Pancreas (tissue), 10 donors: Measurements from ENCODE around the gene SLC15A2. TPM values are rescaled to one million over a fixed set of nuclear protein-coding genes. Genes with fewer than 3 reads are reported as not detected.
A peak's percentile ranks its signal among the peaks of the same experiment; 100 is the strongest.
"Not testable (repeated sequence)": the region's sequence is repeated elsewhere in the genome, so short reads cannot be mapped to it uniquely, and the experiment has no call there.

Experiments
- ATAC-seq, 4 donors: fragments of 200-7000 bp; cut with Tn5 transposase; one replicate each; pipeline versions ENCODE4 v1.8.0 to v1.9.1; 2020; ENCODE audit warnings: mild to moderate bottlenecking in 4 of 4, moderate library complexity in 4 of 4
- DNase-seq, 6 donors: peaks; one replicate each; pipeline ENCODE4 v3.0.0-alpha.2; 2020
- FAIRE-seq: peaks from 2 replicates; lab custom pipeline; 2012; peaks lifted over from hg19 to GRCh38; lab: Jason Lieb, UNC
- H3K27ac ChIP-seq, 4 donors: fragments of 200-600 bp; sonication (generic); 1 replicate in 3 of 4; 2 replicates in 1 of 4; pipeline versions ENCODE4 v1.5.0 to v1.8.0; 2020
- H3K27me3 ChIP-seq, 4 donors: fragments of 200-600 bp; one replicate each; pipeline ENCODE4 v1.8.0; 2021
- H3K36me3 ChIP-seq, 3 donors: fragments of 200-600 bp; sonication (generic) in 1 of 3; one replicate each; pipeline versions ENCODE4 v1.5.0 to v1.8.0; 2020 to 2021
- H3K4me1 ChIP-seq, 3 donors: fragments of 200-600 bp; one replicate each; pipeline ENCODE4 v1.8.0; 2021
- H3K4me3 ChIP-seq, 4 donors: fragments of 200-600 bp; sonication (generic) in 2 of 4; one replicate each; pipeline versions ENCODE4 v1.5.0 to v1.8.0; 2020 to 2021
- H3K9me3 ChIP-seq, 4 donors: fragments of 200-600 bp; one replicate each; pipeline ENCODE4 v1.8.0; 2021
- WGBS, 2 donors: extraction: QIAGEN DNeasy Blood & Tissue Kit; methylation state at CpG; one replicate each; pipeline ENCODE4 v1.1.7; 2013; 5-methylcytosine and 5-hydroxymethylcytosine counted together
- intact Hi-C, 3 donors: fragments of 100-400 bp; cut with DNase I; formaldehyde crosslinking; loops; one replicate each; pipeline versions ENCODE4 v1.11.1 to v1.14.2; 2022
- polyA plus RNA-seq, 2 donors: library from polyadenylated mRNA; stranded (reverse); fragments of 200-250 nt; gene quantifications; one replicate each; pipeline ENCODE4 v1.2.3, GENCODE V29; 2013
- total RNA-seq, 6 donors: library from RNA; stranded (reverse); fragmentation: NEBNext Ultra II Directional in 4 of 6; extraction: Animal tissue kit (Norgen Biotek cat#: 25700) in 4 of 6; gene quantifications; one replicate each; pipeline versions ENCODE4 v1.2.1 to v1.2.4, GENCODE V29; 2021 to 2023
- TF ChIP-seq, protein P1 (sequence below), 4 donors: fragments of 200-600 bp; sonication (generic) in 3 of 4; IDR thresholded peaks; one replicate each; pipeline versions ENCODE4 v1.5.0 to v1.8.0; 2021; ENCODE audit warnings: antibody characterized with exemption in 4 of 4
- donor health status: healthy with polysubstance abuse.
- donor health status: DM: no; HTN: no; CAD: no; lungs with moderate emphysema.
- donor health status: DM: no; HTN: no; CAD: no.
- donor health status: control.
- donor health status: control.
- donor health status: Bipolar disorder and iron deficiency.
- donor health status: DM: yes; HTN: yes; CAD: no.
- donor health status: DM: no; HTN: no; CAD: no.
- donor health status: DM: no; HTN: no; CAD: no.
- donor health status: DM: yes; HTN: yes; CAD: no.

Gene SLC15A2, protein sequence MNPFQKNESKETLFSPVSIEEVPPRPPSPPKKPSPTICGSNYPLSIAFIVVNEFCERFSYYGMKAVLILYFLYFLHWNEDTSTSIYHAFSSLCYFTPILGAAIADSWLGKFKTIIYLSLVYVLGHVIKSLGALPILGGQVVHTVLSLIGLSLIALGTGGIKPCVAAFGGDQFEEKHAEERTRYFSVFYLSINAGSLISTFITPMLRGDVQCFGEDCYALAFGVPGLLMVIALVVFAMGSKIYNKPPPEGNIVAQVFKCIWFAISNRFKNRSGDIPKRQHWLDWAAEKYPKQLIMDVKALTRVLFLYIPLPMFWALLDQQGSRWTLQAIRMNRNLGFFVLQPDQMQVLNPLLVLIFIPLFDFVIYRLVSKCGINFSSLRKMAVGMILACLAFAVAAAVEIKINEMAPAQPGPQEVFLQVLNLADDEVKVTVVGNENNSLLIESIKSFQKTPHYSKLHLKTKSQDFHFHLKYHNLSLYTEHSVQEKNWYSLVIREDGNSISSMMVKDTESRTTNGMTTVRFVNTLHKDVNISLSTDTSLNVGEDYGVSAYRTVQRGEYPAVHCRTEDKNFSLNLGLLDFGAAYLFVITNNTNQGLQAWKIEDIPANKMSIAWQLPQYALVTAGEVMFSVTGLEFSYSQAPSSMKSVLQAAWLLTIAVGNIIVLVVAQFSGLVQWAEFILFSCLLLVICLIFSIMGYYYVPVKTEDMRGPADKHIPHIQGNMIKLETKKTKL
- total RNA-seq: 10 to 100 TPM in 2 of 6 donors, 1 to 10 TPM in 4; 4.5 to 22.5 (median 6.9) TPM
- 1 to 10 TPM; 1.9 to 2.8 TPM for polyA plus RNA-seq

DNA sequence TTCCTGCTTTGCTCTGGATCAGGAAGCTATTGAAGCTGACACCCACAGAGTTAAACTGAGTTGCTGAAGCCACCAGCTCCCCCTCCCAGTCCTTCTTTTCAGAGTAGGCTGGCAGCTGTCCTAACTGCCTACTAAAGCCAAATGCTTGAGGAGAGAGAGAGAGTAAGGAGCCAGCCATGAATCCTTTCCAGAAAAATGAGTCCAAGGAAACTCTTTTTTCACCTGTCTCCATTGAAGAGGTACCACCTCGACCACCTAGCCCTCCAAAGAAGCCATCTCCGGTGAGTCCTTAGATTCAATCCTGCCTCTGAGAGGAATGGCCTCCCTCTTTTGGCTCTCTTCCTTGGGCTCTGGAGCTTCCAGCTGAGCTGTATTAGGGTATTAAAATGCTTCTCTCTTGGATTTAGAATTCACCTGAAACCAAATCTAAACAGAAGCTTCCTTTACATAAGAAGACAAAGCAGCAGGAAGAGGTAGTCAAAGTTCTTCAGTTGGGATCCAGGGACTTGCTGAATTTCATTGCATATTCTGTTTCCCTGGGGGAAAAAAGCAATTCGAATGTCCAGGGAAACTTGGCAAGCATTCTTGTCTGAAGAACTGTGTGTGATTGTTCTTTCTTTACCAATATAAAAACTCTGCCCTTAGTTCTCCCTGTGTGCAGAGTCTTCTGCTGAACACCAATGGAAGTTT is at the start of gene SLC15A2:
Gene SLC15A2 (plus strand): TSS at position 101 of the 690 bp plus-strand sequence. CDS start 76 bp downstream, at position 177.
- FAIRE-seq: no peak
- 4 to 8% methylated on average over 3 of the region's 3 CpGs for WGBS, 2 donors

DNA sequence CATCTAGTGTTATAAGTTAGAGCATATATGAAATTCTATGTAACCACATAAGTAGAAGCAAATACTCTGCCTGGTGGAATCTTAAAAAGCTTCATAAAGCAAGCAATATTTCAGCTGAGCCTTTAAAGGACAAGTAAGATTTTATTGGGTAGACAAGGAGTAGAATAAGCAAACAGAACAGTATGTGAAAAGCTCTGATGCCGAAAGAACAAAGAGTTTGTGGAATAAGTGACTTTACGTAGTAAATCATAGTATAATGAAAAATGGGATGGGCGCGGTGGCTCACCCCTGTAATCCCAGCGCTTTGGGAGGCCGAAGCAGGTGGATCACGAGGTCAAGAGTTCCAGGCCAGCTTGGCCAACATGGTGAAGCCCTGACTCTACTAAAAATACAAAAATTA is 49.3 kb upstream of the SLC15A2 start:
- Histone ChIP-seq H3K4me3 (no peak overlapping the region), H3K4me1 (no peaks in the 10 kb centered on the region), H3K27ac (no peak overlapping the region), H3K36me3 (no peaks in the 10 kb centered on the region), H3K27me3 (no peaks in the 10 kb centered on the region), H3K9me3 (no peaks in the 10 kb centered on the region)
- ATAC-seq (no peak), DNase-seq (no peak), FAIRE-seq (no peak)
- TF ChIP-seq, protein P1, sequence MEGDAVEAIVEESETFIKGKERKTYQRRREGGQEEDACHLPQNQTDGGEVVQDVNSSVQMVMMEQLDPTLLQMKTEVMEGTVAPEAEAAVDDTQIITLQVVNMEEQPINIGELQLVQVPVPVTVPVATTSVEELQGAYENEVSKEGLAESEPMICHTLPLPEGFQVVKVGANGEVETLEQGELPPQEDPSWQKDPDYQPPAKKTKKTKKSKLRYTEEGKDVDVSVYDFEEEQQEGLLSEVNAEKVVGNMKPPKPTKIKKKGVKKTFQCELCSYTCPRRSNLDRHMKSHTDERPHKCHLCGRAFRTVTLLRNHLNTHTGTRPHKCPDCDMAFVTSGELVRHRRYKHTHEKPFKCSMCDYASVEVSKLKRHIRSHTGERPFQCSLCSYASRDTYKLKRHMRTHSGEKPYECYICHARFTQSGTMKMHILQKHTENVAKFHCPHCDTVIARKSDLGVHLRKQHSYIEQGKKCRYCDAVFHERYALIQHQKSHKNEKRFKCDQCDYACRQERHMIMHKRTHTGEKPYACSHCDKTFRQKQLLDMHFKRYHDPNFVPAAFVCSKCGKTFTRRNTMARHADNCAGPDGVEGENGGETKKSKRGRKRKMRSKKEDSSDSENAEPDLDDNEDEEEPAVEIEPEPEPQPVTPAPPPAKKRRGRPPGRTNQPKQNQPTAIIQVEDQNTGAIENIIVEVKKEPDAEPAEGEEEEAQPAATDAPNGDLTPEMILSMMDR (IDR thresholded peaks at IDR 0.05): no peak
- intact Hi-C loops: no loop called here
- 97 to 98% methylated on average over 7 of the region's 7 CpGs for WGBS, 2 donors

More for the DNA sequence above, at the start of gene SLC15A2:
- peak within 1 kb of the TSS; percentile 31 to 83 (median 66) for H3K27ac ChIP-seq
- intact Hi-C loops: no loop called here
- H3K27me3 ChIP-seq: no peaks in the 10 kb centered on the region
- no peaks in the 10 kb centered on the region for H3K36me3 ChIP-seq
- H3K4me1 ChIP-seq: peaks cover 0 to 21% (median 5%) of the 10 kb centered on the region in 3 donors
- H3K4me3 ChIP-seq: peak within 1 kb of the TSS in 2 of 4 donors; percentile 17 to 37
- ATAC-seq: peak; percentile 77 to 89 (median 87)
- DNase-seq: peak in 4 of 6 donors; percentile 37 to 62 (median 48)
- no peaks in the 10 kb centered on the region for H3K9me3 ChIP-seq
- TF ChIP-seq, protein P1 (IDR thresholded peaks at IDR 0.05): no peak

DNA sequence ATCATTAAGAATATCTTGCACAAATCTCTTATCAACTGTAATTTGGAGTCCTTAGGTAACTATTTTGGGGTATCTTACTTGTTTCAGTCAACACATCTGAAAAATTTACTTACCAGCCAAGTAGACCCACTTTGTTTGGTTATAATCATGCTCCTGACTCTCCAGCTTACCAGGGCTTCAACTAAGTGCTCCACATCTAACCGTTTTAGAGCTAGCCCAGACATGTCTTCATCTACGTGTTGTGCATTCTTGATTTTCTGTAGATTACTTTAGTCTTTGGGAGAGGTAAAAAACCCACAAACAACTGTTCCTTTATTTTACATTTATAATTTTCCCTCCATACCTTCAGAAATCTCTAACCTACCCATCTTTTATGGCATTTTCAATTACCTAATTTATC is 41.9 kb upstream of the SLC15A2 start:
- FAIRE-seq: no peak
- Histone ChIP-seq H3K27ac (no peak overlapping the region), H3K9me3 (no peaks in the 10 kb centered on the region), H3K4me3 (no peak overlapping the region), H3K27me3 (no peaks in the 10 kb centered on the region), H3K4me1 (no peaks in the 10 kb centered on the region), H3K36me3 (no peaks in the 10 kb centered on the region)
- TF ChIP-seq, protein P1 (IDR thresholded peaks at IDR 0.05): no peak
- no peak for ATAC-seq
- DNase-seq: no peak
- intact Hi-C loops: no loop called here
- WGBS, 2 donors: 94 to 96% methylated on average over 2 of the region's 2 CpGs

DNA sequence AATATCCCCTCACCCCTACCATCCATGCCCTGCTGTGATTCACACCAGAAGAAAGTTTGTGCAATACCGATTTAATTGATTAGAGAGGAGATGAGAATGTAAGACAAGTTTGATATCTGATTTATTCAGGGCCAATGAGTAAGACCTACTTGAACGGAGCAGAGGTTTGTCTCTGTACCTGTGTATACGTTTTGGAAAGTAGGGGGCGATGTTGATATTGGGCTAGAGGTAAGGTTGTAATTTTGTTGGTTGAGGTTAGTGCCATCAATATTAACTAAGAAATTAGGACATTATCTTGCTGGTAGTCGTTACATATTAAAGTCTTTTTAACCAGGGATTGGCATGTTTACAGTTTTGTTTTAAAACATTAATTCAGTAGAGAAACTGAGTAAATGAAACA is 38.6 kb upstream of the SLC15A2 start:
- ATAC-seq: peak in 2 of 4 donors; percentile 56 to 74
- FAIRE-seq: no peak
- no peaks in the 10 kb centered on the region for H3K36me3 ChIP-seq
- DNase-seq: no peak
- H3K27me3 ChIP-seq: no peaks in the 10 kb centered on the region
- intact Hi-C loops: no loop called here
- H3K27ac ChIP-seq: no peak overlapping the region
- 20 to 25% methylated on average over 5 of the region's 5 CpGs for WGBS, 2 donors
- no peaks in the 10 kb centered on the region for H3K9me3 ChIP-seq
- TF ChIP-seq, protein P1 (IDR thresholded peaks at IDR 0.05): peak in 2 of 4 donors; percentile 12
- no peak overlapping the region for H3K4me3 ChIP-seq
- no peaks in the 10 kb centered on the region for H3K4me1 ChIP-seq

DNA sequence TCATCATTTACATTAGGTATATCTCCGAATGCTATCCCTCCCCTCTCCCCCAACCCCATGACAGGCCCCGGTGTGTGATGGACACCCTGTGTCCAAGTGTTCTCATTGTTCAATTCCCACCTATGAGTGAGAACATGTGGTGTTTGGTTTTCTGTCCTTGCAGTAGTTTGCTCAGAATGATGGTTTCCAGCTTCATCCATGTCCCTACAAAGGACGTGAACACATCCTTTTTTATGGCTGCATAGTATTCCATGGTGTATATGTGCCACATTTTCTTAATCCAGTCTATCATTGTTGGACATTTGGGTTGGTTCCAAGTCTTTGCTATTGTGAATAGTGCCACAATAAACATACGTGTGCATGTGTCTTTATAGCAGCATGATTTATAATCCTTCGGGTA is 36.4 kb upstream of the SLC15A2 start:
- ATAC-seq, H3K4me3 ChIP-seq, H3K4me1 ChIP-seq, DNase-seq, H3K27me3 ChIP-seq, H3K27ac ChIP-seq, H3K9me3 ChIP-seq, intact Hi-C loops, H3K36me3 ChIP-seq, FAIRE-seq: not testable (repeated sequence)
- 96 to 98% methylated on average over 3 to 4 of the region's 5 CpGs for WGBS, 2 donors

DNA sequence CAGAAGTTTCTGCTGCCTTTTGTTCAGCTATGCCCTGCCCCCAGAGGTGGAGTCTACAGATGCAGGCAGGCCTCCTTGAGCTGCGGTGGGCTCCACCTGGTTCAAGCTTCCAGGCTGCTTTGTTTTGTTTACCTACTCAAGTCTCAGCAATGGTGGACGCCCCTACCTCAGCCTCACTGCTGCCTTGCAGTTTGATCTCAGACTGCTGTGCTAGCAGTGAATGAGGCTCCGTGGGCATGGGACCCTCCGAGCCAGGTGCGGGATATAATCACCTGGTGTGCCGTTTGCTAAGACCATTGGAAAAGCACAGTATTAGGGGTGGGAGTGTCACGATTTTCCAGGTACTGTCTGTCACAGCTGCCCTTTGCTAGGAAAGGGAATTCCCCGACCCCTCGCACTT is 31.0 kb upstream of the SLC15A2 start:
- ATAC-seq, H3K36me3 ChIP-seq, H3K27ac ChIP-seq, DNase-seq, H3K9me3 ChIP-seq, H3K27me3 ChIP-seq, H3K4me1 ChIP-seq, H3K4me3 ChIP-seq, FAIRE-seq, intact Hi-C loops: not testable (repeated sequence)
- WGBS, 2 donors: 97 to 99% methylated on average over 9 of the region's 9 CpGs
